Endothelial cell of umbilical vein (primary cell): ENCODE results near the gene ORMDL1.

Source experiments
- CTCF ChIP-seq, 2 donors: IDR thresholded peaks; 1 replicate in 1 of 2; 2 replicates in 1 of 2; pipeline ENCODE4 v1.5.1; 2011; ENCODE audit warnings: low read length in 2 of 2, mild to moderate bottlenecking in 2 of 2, moderate library complexity in 2 of 2, control low read depth in 1 of 2, inconsistent platforms in 1 of 2, low read depth in 1 of 2; ENCODE audit not compliant: insufficient read depth in 1 of 2; ENCODE audit errors: extremely low read depth in 1 of 2
- EZH2 ChIP-seq: IDR thresholded peaks from 2 replicates; pipeline ENCODE4 v1.6.1; 2012; ENCODE audit warnings: borderline replicate concordance, low read depth, mild to moderate bottlenecking, moderate library complexity, low read length, inconsistent platforms; ENCODE audit not compliant: severe bottlenecking
- FOS ChIP-seq: IDR thresholded peaks from 2 replicates; pipeline ENCODE4 v1.6.1; 2011; ENCODE audit warnings: mild to moderate bottlenecking, low read length, moderate library complexity, borderline replicate concordance; ENCODE audit not compliant: insufficient read depth
- GATA2 ChIP-seq: IDR thresholded peaks from 2 replicates; pipeline ENCODE4 v1.7.0; 2011; ENCODE audit warnings: low read depth, mild to moderate bottlenecking, moderate library complexity, mixed read lengths, low read length; ENCODE audit not compliant: insufficient read length, insufficient read depth
- JUN ChIP-seq: IDR thresholded peaks from 2 replicates; pipeline ENCODE4 v1.6.1; 2011; ENCODE audit warnings: borderline replicate concordance, low read depth; ENCODE audit not compliant: insufficient read length, insufficient read depth
- MAX ChIP-seq: IDR thresholded peaks from 2 replicates; pipeline ENCODE4 v1.6.1; 2011; ENCODE audit not compliant: insufficient read depth, insufficient read length
- MYC ChIP-seq: IDR thresholded peaks from one replicate; pipeline ENCODE4 v1.6.1; 2011; ENCODE audit warnings: mild to moderate bottlenecking, low read depth, low read length
- POLR2A ChIP-seq: IDR thresholded peaks from 2 replicates; pipeline ENCODE4 v1.6.1; 2012; ENCODE audit warnings: low read depth, mild to moderate bottlenecking, control low read depth, low read length
- POLR2AphosphoS5 ChIP-seq: IDR thresholded peaks from 2 replicates; pipeline ENCODE4 v1.6.1; 2012; ENCODE audit warnings: low read depth, mild to moderate bottlenecking, control low read depth, low read length, moderate library complexity; ENCODE audit not compliant: insufficient read depth

GRCh38 chr2:189783927-189784867 is at the start of gene ORMDL1, which contains the start of gene PMS1:
- TF ChIP-seq POLR2A (peak; percentile 92), MAX (no peak), JUN (no peak), CTCF (IDR thresholded peaks at IDR 0.05; ENCODE audit: extremely low read depth in 1 of 2, insufficient read depth in 1 of 2, low read depth in 1 of 2, low read length in 2 of 2) (no peak), POLR2AphosphoS5 (peak; percentile 97), FOS (peak; percentile 71), EZH2 (no peak), GATA2 (no peak), MYC (peak; percentile 45)
